OCI-LY1 (cell line): ENCODE measurements around the gene ZC3H10.

Experiments
- H2AFZ ChIP-seq: fragments of 200-600 bp; sonication (generic), shearing (Covaris generic); 2 replicates; pipeline ENCODE4 v1.6.0; 2014; ENCODE audit warnings: antibody characterized with exemption, mild to moderate bottlenecking, low read length
- H3F3A ChIP-seq: fragments of 200-600 bp; sonication (generic), shearing (Covaris generic); 2 replicates; pipeline ENCODE4 v1.6.0; 2014; ENCODE audit warnings: mild to moderate bottlenecking, antibody characterized with exemption, low read length, moderate library complexity; ENCODE audit not compliant: insufficient read depth
- H3K27ac ChIP-seq: fragments of 200-600 bp; sonication (generic); 2 replicates; pipeline ENCODE4 v1.5.1; 2014; ENCODE audit warnings: low read length, mixed run types, mild to moderate bottlenecking, low read depth; ENCODE audit not compliant: poor library complexity, severe bottlenecking
- H3K27me3 ChIP-seq: fragments of 200-600 bp; sonication (generic); 2 replicates; pipeline ENCODE4 v1.6.0; 2014; ENCODE audit warnings: antibody characterized with exemption, mild to moderate bottlenecking, low read length, moderate library complexity; ENCODE audit not compliant: insufficient read depth
- H3K36me3 ChIP-seq: fragments of 200-600 bp; sonication (generic); 2 replicates; pipeline ENCODE4 v1.6.1; 2014; ENCODE audit warnings: mild to moderate bottlenecking, antibody characterized with exemption, low read length, moderate library complexity, mixed read lengths; ENCODE audit not compliant: insufficient read depth
- H3K4me1 ChIP-seq: fragments of 200-600 bp; sonication (generic); 2 replicates; pipeline ENCODE4 v1.5.1; 2014; ENCODE audit warnings: mild to moderate bottlenecking, low read length, moderate library complexity; ENCODE audit not compliant: insufficient read depth, severe bottlenecking
- H3K4me2 ChIP-seq: fragments of 200-600 bp; sonication (generic), shearing (Covaris generic); 2 replicates; pipeline ENCODE4 v1.6.1; 2014; ENCODE audit warnings: low read length
- H3K4me3 ChIP-seq: fragments of 200-600 bp; sonication (generic); 2 replicates; pipeline ENCODE4 v1.5.1; 2014; ENCODE audit warnings: low read length, low read depth, mild to moderate bottlenecking, mixed read lengths; ENCODE audit not compliant: poor library complexity, severe bottlenecking
- H3K79me2 ChIP-seq: fragments of 200-600 bp; shearing (Covaris generic); 2 replicates; pipeline ENCODE4 v1.6.1; 2016; ENCODE audit warnings: mixed run types, low read length, mixed read lengths; ENCODE audit not compliant: insufficient read depth
- H3K9ac ChIP-seq: fragments of 200-600 bp; sonication (generic), shearing (Covaris generic); 2 replicates; pipeline ENCODE4 v1.6.1; 2014; ENCODE audit warnings: mild to moderate bottlenecking, low read length, mixed read lengths
- H3K9me2 ChIP-seq: fragments of 200-600 bp; sonication (generic), shearing (Covaris generic); 2 replicates; pipeline ENCODE4 v1.6.1; 2014; ENCODE audit warnings: low read depth, mild to moderate bottlenecking, low read length, mixed read lengths
- H3K9me3 ChIP-seq: fragments of 200-600 bp; shearing (Covaris generic); 2 replicates; pipeline ENCODE4 v1.6.1; 2014; ENCODE audit warnings: low read length, mixed read lengths
- H4K20me1 ChIP-seq: fragments of 200-600 bp; sonication (generic), shearing (Covaris generic); 2 replicates; pipeline ENCODE4 v1.6.0; 2016; ENCODE audit warnings: mild to moderate bottlenecking, low read length; ENCODE audit not compliant: insufficient read depth
- CTCF ChIP-seq: fragments of 200-600 bp; sonication (generic), shearing (Covaris generic); IDR thresholded peaks from 2 replicates; pipeline ENCODE4 v1.5.1; 2017; ENCODE audit warnings: mild to moderate bottlenecking, antibody characterized with exemption, low read length, moderate library complexity, mixed read lengths
- EZH2 ChIP-seq: fragments of 200-600 bp; sonication (generic), shearing (Covaris generic); IDR thresholded peaks from 2 replicates; pipeline ENCODE4 v1.8.0; 2017; ENCODE audit warnings: borderline replicate concordance, mixed run types, mild to moderate bottlenecking, antibody characterized with exemption, low read length, moderate library complexity, mixed read lengths

ZC3H10 gene

GRCh38 chr12:56078427-56078826 lies 39.6 kb upstream of the ZC3H10 start:
- no peak overlapping the region for H2AFZ ChIP-seq
- H3K79me2 ChIP-seq: no peaks in the 10 kb centered on the region
- peaks cover 19% of the 10 kb centered on the region for H3K4me1 ChIP-seq
- no peak for TF ChIP-seq CTCF
- TF ChIP-seq EZH2: no peak
- no peaks in the 10 kb centered on the region for H3K36me3 ChIP-seq
- H3K9me2 ChIP-seq: no peaks in the 10 kb centered on the region
- H3K4me2 ChIP-seq: no peak overlapping the region
- H3K9ac ChIP-seq: no peak overlapping the region
- peaks cover 12% of the 10 kb centered on the region for H3K27me3 ChIP-seq
- no peak overlapping the region for H3K27ac ChIP-seq
- H3F3A ChIP-seq: no peaks in the 10 kb centered on the region
- H3K9me3 ChIP-seq: no peaks in the 10 kb centered on the region
- H3K4me3 ChIP-seq: no peak overlapping the region
- H4K20me1 ChIP-seq: no peaks in the 10 kb centered on the region

GRCh38 chr12:56078931-56079722 lies 38.9 kb upstream of the ZC3H10 start:
- Histone ChIP-seq H3K9ac (peak overlapping the region; percentile 57), H3K27me3 (peaks cover 12% of the 10 kb centered on the region), H3K9me3 (no peaks in the 10 kb centered on the region), H3F3A (no peaks in the 10 kb centered on the region), H3K79me2 (no peaks in the 10 kb centered on the region), H3K9me2 (no peaks in the 10 kb centered on the region), H2AFZ (peak overlapping the region; percentile 31; the same call in 1 of the 2 replicates), H3K4me3 (peak overlapping the region; percentile 67), H3K4me1 (peaks cover 19% of the 10 kb centered on the region), H3K27ac (no peak overlapping the region), H3K4me2 (peak overlapping the region; percentile 89), H4K20me1 (no peaks in the 10 kb centered on the region), H3K36me3 (no peaks in the 10 kb centered on the region)
- peak; percentile 58 for TF ChIP-seq CTCF
- TF ChIP-seq EZH2: no peak

- peak within 1 kb of the TSS; percentile 57 for H3K9ac ChIP-seq
- H3K9me3 ChIP-seq: no peaks in the 10 kb centered on the region
- peak within 1 kb of the TSS; percentile 89 for H3K4me2 ChIP-seq
- TF ChIP-seq EZH2: no peak
- TF ChIP-seq CTCF: no peak
- no peaks in the 10 kb centered on the region for H4K20me1 ChIP-seq
- H3K27me3 ChIP-seq: peaks cover 12% of the 10 kb centered on the region
- no peaks in the 10 kb centered on the region for H3K36me3 ChIP-seq
- H3K9me2 ChIP-seq: no peaks in the 10 kb centered on the region
- no peaks in the 10 kb centered on the region for H3F3A ChIP-seq
- peak within 1 kb of the TSS; percentile 67 for H3K4me3 ChIP-seq
- peaks cover 19% of the 10 kb centered on the region for H3K4me1 ChIP-seq
- no peak within 1 kb of the TSS for H3K27ac ChIP-seq
- no peaks in the 10 kb centered on the region for H3K79me2 ChIP-seq
- H2AFZ ChIP-seq: peak within 1 kb of the TSS; percentile 31; the same call in 1 of the 2 replicates
Measured at GRCh38 chr12:56079723-56080555, 38.1 kb upstream of the ZC3H10 start, which contains the start of gene ERBB3. TSS of gene ERBB3 (plus strand) at chr12:56080165. CDS start at chr12:56080301, 136 bp downstream.
